ENCODE results near the gene SPINK8. TPM values are rescaled to one million over a fixed set of nuclear protein-coding genes. Genes with fewer than 3 reads are reported as not detected.

SPINK8 gene
- total RNA-seq, 5 donors from 2014 or later (not counting 1 experiment from before 2014, with no cell fraction given), result not detected

DNA sequence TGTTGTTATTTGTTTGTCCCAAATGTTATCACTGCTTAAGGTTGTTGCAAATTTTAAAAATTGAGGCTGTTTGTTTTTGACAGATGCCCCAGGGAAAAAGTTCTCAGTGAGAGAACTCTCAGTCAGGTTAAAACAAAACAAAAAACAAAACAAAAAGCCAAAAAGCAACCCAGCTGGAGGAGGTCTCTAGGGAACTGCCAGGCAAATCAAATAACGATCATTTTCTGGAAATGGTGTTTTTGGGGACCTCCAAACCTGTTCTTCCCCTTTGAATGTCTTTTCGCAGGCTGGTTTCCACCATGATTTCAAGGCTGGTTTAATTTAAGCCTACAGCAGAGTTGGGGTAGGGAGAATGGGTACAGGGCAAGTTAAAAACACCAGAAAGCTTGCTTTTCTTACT, 27.2 kb downstream of the SPINK8 start:
- 83% methylated on average over 1 of the region's 2 CpGs for WGBS (ENCODE audit: insufficient coverage)
- Mint-ChIP-seq H3K9me3 (peaks cover 0 to 2% (median 0%) of the 10 kb centered on the region in 3 donors), H3K27ac (no peak overlapping the region), H3K27me3 (peaks cover 14 to 17% of the 10 kb centered on the region in 2 donors), H3K36me3 (no peaks in the 10 kb centered on the region), H3K4me3 (no peak overlapping the region), H3K4me1 (peaks cover 12 to 19% (median 13%) of the 10 kb centered on the region in 3 donors)
- no peak overlapping the region for H3K4me3 ChIP-seq (ENCODE audit: control insufficient read depth in 1 of 2, extremely low read depth in 1 of 2, low read length in 1 of 2)
- DNase-seq, result no peak
- POLR2A ChIA-PET, result interaction anchor here (0.5 to 0.6 kb wide), 2 partner anchors 13 to 217 kb away, joined by 3 to 6 read pairs; no protein-coding TSS in a partner anchor
- no peak for ATAC-seq (replicated peaks in 1 of 4)
- CTCF ChIA-PET, result no interaction called here
- no peaks in the 10 kb centered on the region for H3K27me3 ChIP-seq (replicated peaks in 1 of 2; ENCODE audit: control insufficient read depth in 2 of 2, extremely low read depth in 1 of 2, insufficient read depth in 2 of 2, low read length in 1 of 2)
- H3K27ac ChIP-seq (ENCODE audit: low read length), result no peak overlapping the region
- peaks cover 0 to 8% of the 10 kb centered on the region in 2 experiments for H3K4me1 ChIP-seq (ENCODE audit: control insufficient read depth in 1 of 2, extremely low read depth in 1 of 2, insufficient read depth in 2 of 2, low read length in 2 of 2)
- H3K36me3 ChIP-seq (ENCODE audit: control insufficient read depth in 2 of 2, extremely low read depth in 1 of 2, insufficient read depth in 1 of 2, low read length in 1 of 2), result no peaks in the 10 kb centered on the region
- no peaks in the 10 kb centered on the region for H3K9me3 ChIP-seq

DNA sequence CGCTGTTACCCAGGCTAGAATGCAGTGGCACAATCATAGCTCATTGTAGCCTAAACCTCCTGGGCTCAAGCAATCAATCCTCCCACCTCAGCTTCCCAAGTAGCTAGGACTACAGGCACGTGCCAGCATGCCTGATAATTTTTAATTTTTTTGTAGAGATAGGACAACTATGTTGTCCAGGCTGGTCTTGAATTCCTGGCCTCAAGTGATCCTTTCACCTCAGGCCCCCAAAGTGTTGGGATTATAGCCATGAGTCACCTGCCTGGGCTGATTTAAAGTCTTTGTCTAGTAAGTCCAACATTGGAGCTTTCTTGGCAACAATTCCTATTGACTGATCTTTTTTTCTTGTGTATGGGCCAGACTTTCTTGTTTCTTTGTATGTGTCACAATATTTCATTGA, 28.1 kb downstream of the SPINK8 start:
- Histone ChIP-seq H3K27ac (ENCODE audit: low read length) (no peak overlapping the region), H3K4me3 (ENCODE audit: control insufficient read depth in 1 of 2, extremely low read depth in 1 of 2, low read length in 1 of 2) (no peak overlapping the region), H3K4me1 (ENCODE audit: control insufficient read depth in 1 of 2, extremely low read depth in 1 of 2, insufficient read depth in 2 of 2, low read length in 2 of 2) (peaks cover under 1 to 13% of the 10 kb centered on the region in 2 experiments), H3K27me3 (replicated peaks in 1 of 2; ENCODE audit: control insufficient read depth in 2 of 2, extremely low read depth in 1 of 2, insufficient read depth in 2 of 2, low read length in 1 of 2) (no peaks in the 10 kb centered on the region), H3K36me3 (ENCODE audit: control insufficient read depth in 2 of 2, extremely low read depth in 1 of 2, insufficient read depth in 1 of 2, low read length in 1 of 2) (no peaks in the 10 kb centered on the region), H3K9me3 (no peaks in the 10 kb centered on the region)
- Mint-ChIP-seq H3K36me3 (no peaks in the 10 kb centered on the region), H3K27me3 (peaks cover 8 to 10% of the 10 kb centered on the region in 2 donors), H3K9me3 (peaks cover 0 to 2% (median 0%) of the 10 kb centered on the region in 3 donors), H3K4me1 (peaks cover 15 to 21% (median 17%) of the 10 kb centered on the region in 3 donors), H3K27ac (no peak overlapping the region), H3K4me3 (no peak overlapping the region)
- POLR2A ChIA-PET, result interaction anchor here in 1 of 2 donors (0.5 kb wide), 1 partner anchor 217 kb away, joined by 6 read pairs; no protein-coding TSS in a partner anchor
- CTCF ChIA-PET, result no interaction called here
- no CpG with 5 or more reads among the region's 2 CpGs for WGBS (ENCODE audit: insufficient coverage)
- ATAC-seq (replicated peaks in 1 of 4) (no peak), DNase-seq (no peak)

DNA sequence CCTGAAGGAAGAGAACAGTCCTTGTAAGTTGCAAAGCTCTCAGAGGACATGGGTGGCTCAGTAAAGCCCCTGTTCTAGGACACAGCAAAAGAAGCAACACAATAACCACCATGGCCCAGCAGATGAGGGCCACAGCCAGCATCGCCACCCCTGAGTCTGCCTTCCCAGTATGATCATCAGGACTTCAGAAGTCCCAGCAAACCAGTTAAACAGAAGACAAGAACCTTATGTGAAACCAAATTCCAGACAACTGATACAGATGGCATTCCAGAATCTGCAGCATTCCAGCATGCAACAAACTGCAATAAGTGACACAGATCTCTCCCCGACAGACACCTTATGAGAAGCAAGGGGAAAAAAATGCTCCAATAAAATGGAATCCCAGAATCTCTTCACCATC, 30.4 kb downstream of the SPINK8 start:
- Histone ChIP-seq H3K4me3 (ENCODE audit: control insufficient read depth in 1 of 2, extremely low read depth in 1 of 2, low read length in 1 of 2) (no peak overlapping the region), H3K27ac (ENCODE audit: low read length) (peak overlapping the region; percentile 91), H3K36me3 (ENCODE audit: control insufficient read depth in 2 of 2, extremely low read depth in 1 of 2, insufficient read depth in 1 of 2, low read length in 1 of 2) (peaks cover 0 to 3% of the 10 kb centered on the region in 2 donors), H3K4me1 (ENCODE audit: control insufficient read depth in 1 of 2, extremely low read depth in 1 of 2, insufficient read depth in 2 of 2, low read length in 2 of 2) (peaks cover 8 to 22% of the 10 kb centered on the region in 2 experiments), H3K9me3 (no peaks in the 10 kb centered on the region), H3K27me3 (replicated peaks in 1 of 2; ENCODE audit: control insufficient read depth in 2 of 2, extremely low read depth in 1 of 2, insufficient read depth in 2 of 2, low read length in 1 of 2) (no peaks in the 10 kb centered on the region)
- CTCF ChIA-PET, result no interaction called here
- Mint-ChIP-seq H3K4me1 (peaks cover 30 to 43% (median 35%) of the 10 kb centered on the region in 3 donors), H3K27ac (no peak overlapping the region), H3K4me3 (peak overlapping the region in 2 of 3 donors; percentile 94 to 96), H3K27me3 (peaks cover 0 to 2% of the 10 kb centered on the region in 2 donors), H3K36me3 (peaks cover 3% of the 10 kb centered on the region), H3K9me3 (peaks cover 0 to 2% (median 0%) of the 10 kb centered on the region in 3 donors)
- ATAC-seq (replicated peaks in 1 of 4), result no peak
- POLR2A ChIA-PET, result no interaction called here
- no peak for DNase-seq
- WGBS (ENCODE audit: insufficient coverage), result 100% methylated on average over 2 of the region's 2 CpGs

DNA sequence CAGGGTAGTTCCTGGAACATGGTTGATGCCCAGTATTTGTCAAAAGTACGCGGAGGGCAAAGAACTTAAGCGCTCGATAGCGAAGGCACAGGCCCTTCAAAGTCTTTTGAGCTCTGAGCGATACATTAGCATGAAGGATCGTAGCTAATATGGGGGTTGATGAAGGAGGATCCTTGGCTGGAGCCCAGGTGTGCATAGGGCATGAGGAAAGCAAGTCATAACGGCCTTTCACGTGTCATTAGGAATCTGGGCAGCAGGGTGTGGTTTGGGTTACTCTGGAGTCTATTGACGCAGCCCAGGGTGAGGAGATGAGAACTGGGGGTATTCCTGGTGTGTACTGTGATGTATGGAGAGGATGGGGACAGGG, 31.7 kb downstream of the SPINK8 start:
- CTCF ChIA-PET, result interaction anchor here in 1 of 2 donors (0.7 kb wide), 1 partner anchor 257 kb away, joined by 3 read pairs; no protein-coding TSS in a partner anchor
- Histone ChIP-seq H3K9me3 (no peaks in the 10 kb centered on the region), H3K4me3 (ENCODE audit: control insufficient read depth in 1 of 2, extremely low read depth in 1 of 2, low read length in 1 of 2) (peak overlapping the region; percentile 68 to 92)

DNA sequence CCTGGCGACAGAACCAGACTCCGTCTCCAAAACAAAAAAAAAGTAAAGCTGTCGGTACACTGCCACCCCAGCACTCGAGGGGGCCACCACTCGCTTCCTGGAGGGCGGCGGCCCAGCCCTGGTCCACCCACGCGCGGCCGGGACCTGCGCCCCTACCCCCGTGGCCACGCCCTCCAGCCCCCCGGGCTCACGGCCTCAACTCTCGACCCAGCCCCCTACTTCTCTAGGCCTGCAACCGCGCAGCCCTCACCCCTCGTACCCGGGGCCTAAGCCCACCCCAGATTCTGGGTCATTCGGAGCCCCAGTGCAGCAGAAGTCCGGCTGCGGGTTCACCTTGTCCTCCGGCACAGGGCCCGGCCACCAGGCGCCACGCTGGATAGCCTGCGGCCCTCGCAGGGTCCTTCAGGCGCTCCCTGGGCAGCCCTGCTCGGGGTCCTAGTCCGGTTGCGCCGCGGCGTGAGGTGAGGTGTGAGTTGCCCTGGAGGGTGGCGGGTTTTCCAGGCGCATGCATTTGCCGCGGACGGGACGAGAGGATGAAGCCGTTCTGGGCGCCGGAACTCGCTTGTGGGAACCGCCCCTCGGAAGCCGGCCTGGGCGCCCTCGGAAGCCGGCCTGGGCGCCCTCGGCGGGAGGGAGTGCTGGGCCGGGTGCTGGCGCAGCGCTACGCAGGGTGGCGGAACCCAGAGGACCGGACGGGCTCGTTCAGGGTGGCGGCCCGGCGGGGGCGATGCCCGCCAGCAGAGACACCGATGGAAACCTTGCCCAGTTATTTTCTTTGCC, 32.3 kb downstream of the SPINK8 start, which contains the start of gene NME6:
NME6 (minus strand) TSS at position 348 of the 780 bp plus-strand sequence.
- Histone ChIP-seq H3K27me3 (replicated peaks in 1 of 2; ENCODE audit: control insufficient read depth in 2 of 2, extremely low read depth in 1 of 2, insufficient read depth in 2 of 2, low read length in 1 of 2) (no peaks in the 10 kb centered on the region), H3K27ac (ENCODE audit: low read length) (peak within 1 kb of the TSS; percentile 91), H3K4me3 (ENCODE audit: control insufficient read depth in 1 of 2, extremely low read depth in 1 of 2, low read length in 1 of 2) (peak within 1 kb of the TSS; percentile 68 to 92), H3K4me1 (ENCODE audit: control insufficient read depth in 1 of 2, extremely low read depth in 1 of 2, insufficient read depth in 2 of 2, low read length in 2 of 2) (peaks cover 8 to 22% of the 10 kb centered on the region in 2 experiments), H3K9me3 (no peaks in the 10 kb centered on the region), H3K36me3 (ENCODE audit: control insufficient read depth in 2 of 2, extremely low read depth in 1 of 2, insufficient read depth in 1 of 2, low read length in 1 of 2) (peaks cover 0 to 17% of the 10 kb centered on the region in 2 donors)
- Mint-ChIP-seq H3K27ac (peak within 1 kb of the TSS; percentile 97 to 99), H3K9me3 (peaks cover 0 to 2% (median 0%) of the 10 kb centered on the region in 3 donors), H3K36me3 (peaks cover 16% of the 10 kb centered on the region), H3K4me3 (peak within 1 kb of the TSS; percentile 93 to 96 (median 94)), H3K27me3 (no peaks in the 10 kb centered on the region), H3K4me1 (peaks cover 30 to 44% (median 42%) of the 10 kb centered on the region in 3 donors)
- ChIA-PET POLR2A (interaction anchor here in 1 of 2 donors (0.6 to 1.1 kb wide), 2 partner anchors 138 to 145 kb away, joined by 3 to 4 read pairs; partner anchors contain the start of genes ATRIP and CCDC51), CTCF (interaction anchor here in 1 of 2 donors (0.7 to 2.3 kb wide), 4 partner anchors 32 to 257 kb away, joined by 3 to 11 read pairs (median 4); no protein-coding TSS in a partner anchor)
- ATAC-seq (replicated peaks in 1 of 4) (peak; percentile 86 to 93 (median 90)), DNase-seq (peak; percentile 61 to 92 (median 81))
- under 1% methylated on average over 67 of the region's 70 CpGs for WGBS (ENCODE audit: insufficient coverage)

More for the DNA sequence above, 31.7 kb downstream of the SPINK8 start:
- POLR2A ChIA-PET, result no interaction called here
- Mint-ChIP-seq H3K9me3 (peaks cover 0 to 2% (median 0%) of the 10 kb centered on the region in 3 donors), H3K36me3 (peaks cover 10% of the 10 kb centered on the region), H3K4me1 (peaks cover 30 to 46% (median 42%) of the 10 kb centered on the region in 3 donors), H3K27me3 (no peaks in the 10 kb centered on the region), H3K27ac (peak overlapping the region; percentile 97 to 99), H3K4me3 (peak overlapping the region; percentile 93 to 96 (median 94))
- Histone ChIP-seq H3K27ac (ENCODE audit: low read length) (peak overlapping the region; percentile 91), H3K36me3 (ENCODE audit: control insufficient read depth in 2 of 2, extremely low read depth in 1 of 2, insufficient read depth in 1 of 2, low read length in 1 of 2) (peaks cover 0 to 12% of the 10 kb centered on the region in 2 donors), H3K27me3 (replicated peaks in 1 of 2; ENCODE audit: control insufficient read depth in 2 of 2, extremely low read depth in 1 of 2, insufficient read depth in 2 of 2, low read length in 1 of 2) (no peaks in the 10 kb centered on the region), H3K4me1 (ENCODE audit: control insufficient read depth in 1 of 2, extremely low read depth in 1 of 2, insufficient read depth in 2 of 2, low read length in 2 of 2) (peaks cover 8 to 22% of the 10 kb centered on the region in 2 experiments)
- DNase-seq, result peak in 4 of 35 experiments; percentile 2 to 18 (median 5)
- ATAC-seq (replicated peaks in 1 of 4), result peak; percentile 3 to 19 (median 12)
- WGBS (ENCODE audit: insufficient coverage), result 2% methylated on average over 10 of the region's 10 CpGs

Data from T-cell (primary cell).